Measurements from ENCODE around the gene NEAT1. TPM values are rescaled to one million over a fixed set of nuclear protein-coding genes. Genes with fewer than 3 reads are reported as not detected.

Gene NEAT1
- total and polyA plus RNA-seq, 2 experiments from 2014 or later: 5.3 to 7.2 TPM

- TF ChIP-seq CTCF (conservative IDR thresholded peaks at IDR 0.05; ENCODE audit: low read depth in 2 of 2): no peak
Measured at GRCh38 chr11:65429724-65430405, 7.3 kb downstream of the NEAT1 start (continued).

- Histone ChIP-seq H3K27ac (ENCODE audit: low read depth) (no peak overlapping the region), H3K4me2 (no peak overlapping the region), H3K27me3 (ENCODE audit: insufficient read depth) (no peaks in the 10 kb centered on the region), H3K9me2 (ENCODE audit: insufficient read depth) (no peaks in the 10 kb centered on the region), H4K20me1 (replicated peaks; ENCODE audit: insufficient read depth) (no peaks in the 10 kb centered on the region), H3K79me2 (replicated peaks; ENCODE audit: insufficient read depth) (peaks cover 9% of the 10 kb centered on the region; the same call in 1 of the 2 replicates), H3K4me3 (no peak overlapping the region), H3K36me3 (ENCODE audit: insufficient read depth) (no peaks in the 10 kb centered on the region), H3F3A (replicated peaks; ENCODE audit: low read depth) (no peaks in the 10 kb centered on the region), H3K4me1 (ENCODE audit: insufficient read depth) (peaks cover 35% of the 10 kb centered on the region), H2AFZ (no peak overlapping the region)
- peaks cover 44% of the 10 kb centered on the region for H3K4me1 Mint-ChIP-seq
- H3K27me3 Mint-ChIP-seq (ENCODE audit: insufficient read depth, low read depth, poor library complexity): peaks cover 4% of the 10 kb centered on the region
- H3K27ac Mint-ChIP-seq: no peak overlapping the region
- H3K9me3 Mint-ChIP-seq: no peaks in the 10 kb centered on the region
- ATAC-seq (no peak), DNase-seq (ENCODE audit: low spot score) (no peak)
- H3K4me3 Mint-ChIP-seq: no peak overlapping the region; the same call in 2 of the 3 replicates
- H3K36me3 Mint-ChIP-seq (ENCODE audit: low read depth): no peaks in the 10 kb centered on the region
- no peak for TF ChIP-seq CREB1 (CRISPR knock-in tag; IDR thresholded peaks at IDR 0.05; ENCODE audit: low read depth)
- TF ChIP-seq ZNF462 (CRISPR knock-in tag; IDR thresholded peaks at IDR 0.05): no peak
- TF ChIP-seq NANOG (IDR thresholded peaks at IDR 0.05; ENCODE audit: borderline replicate concordance): no peak
- no peak for TF ChIP-seq STAT1 (IDR thresholded peaks at IDR 0.05; ENCODE audit: unreplicated experiment)
- no peak for TF ChIP-seq EZH2phosphoT487 (IDR thresholded peaks at IDR 0.05; ENCODE audit: unreplicated experiment)
- TF ChIP-seq ZNF114 (CRISPR knock-in tag; IDR thresholded peaks at IDR 0.05): no peak
- no peak for TF ChIP-seq POLR2AphosphoS5 (IDR thresholded peaks at IDR 0.05; ENCODE audit: low read depth)
- no peak for TF ChIP-seq CTCF (conservative IDR thresholded peaks at IDR 0.05; ENCODE audit: low read depth in 2 of 2)
- no peak for TF ChIP-seq EZH2 (IDR thresholded peaks at IDR 0.05; ENCODE audit: low read depth, unreplicated experiment)
- TF ChIP-seq ZNF331 (CRISPR knock-in tag; IDR thresholded peaks at IDR 0.05; ENCODE audit: low read depth): no peak
Measured at GRCh38 chr11:65430406-65431217, 8.0 kb downstream of the NEAT1 start.

All from GM23338 (cell line).